ENCODE measurements around the gene KCNK1.

The KCNK1 gene

GRCh38 chr1:233613252-233614172 lies at the start of gene KCNK1:
Gene KCNK1 (plus strand): TSS chr1:233614106. CDS start chr1:233614172, 66 bp downstream.
- DNase-seq: no peak

DNA sequence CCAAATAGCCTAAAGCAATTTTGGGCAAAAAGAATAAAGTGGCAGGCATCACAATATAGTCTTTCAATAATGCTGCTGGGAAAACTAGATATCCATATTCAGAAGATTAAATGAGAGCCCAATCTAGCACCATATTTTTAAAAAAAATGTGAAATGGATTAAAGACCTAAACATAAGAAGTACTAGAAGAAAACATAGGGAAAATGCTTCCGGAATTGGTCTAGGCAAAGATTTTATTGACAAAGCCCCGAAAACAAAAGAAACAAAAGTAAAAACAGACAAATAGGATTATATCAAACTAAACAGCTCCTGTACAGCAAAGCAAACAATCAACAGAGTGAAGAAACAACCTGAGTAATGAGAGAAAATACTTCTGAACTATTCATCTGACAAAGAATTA lies 48.6 kb upstream of the KCNK1 start:
- DNase-seq: no peak

DNA sequence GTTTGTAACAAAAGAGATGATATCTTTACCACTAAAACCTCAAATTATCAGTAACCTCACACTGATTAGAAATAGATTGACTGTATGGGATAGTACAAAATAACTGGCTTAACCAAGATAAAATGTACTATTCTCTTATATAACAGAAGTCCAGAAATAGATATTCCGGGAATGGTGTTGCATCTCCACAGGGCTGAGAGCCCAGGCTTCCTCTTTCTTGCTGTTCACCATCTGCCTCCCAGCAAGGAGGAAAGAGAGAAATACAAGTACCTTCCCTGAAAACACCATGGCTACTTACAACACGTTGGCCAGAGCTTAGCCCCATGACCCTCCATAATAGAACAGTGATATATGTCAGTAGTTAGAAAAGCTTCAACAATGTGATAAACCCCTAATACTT lies 47.0 kb upstream of the KCNK1 start:
- DNase-seq: no peak

DNA sequence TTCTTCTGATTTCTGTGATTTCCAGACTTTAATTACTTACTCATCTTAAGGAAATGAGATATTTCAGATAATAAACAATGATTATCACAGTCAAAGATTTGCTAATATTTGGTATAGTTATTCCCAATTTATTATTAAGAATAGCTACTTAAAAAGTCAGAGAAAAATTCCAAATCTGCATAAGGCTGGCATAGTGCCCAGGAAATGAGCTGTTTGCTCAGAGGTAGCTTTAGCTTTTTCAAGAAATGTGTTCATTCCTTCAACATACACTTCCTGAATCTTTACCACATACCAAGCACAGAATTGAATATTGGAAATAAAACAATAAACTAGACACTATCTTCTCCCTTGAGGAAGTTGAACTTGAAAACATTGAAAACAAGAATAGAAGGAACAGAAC lies 44.3 kb upstream of the KCNK1 start:
- DNase-seq: no peak

GRCh38 chr1:233570216-233570615 lies 43.7 kb upstream of the KCNK1 start:
- no peak for DNase-seq

- no peak for DNase-seq
Measured at GRCh38 chr1:233570706-233571105, 43.2 kb upstream of the KCNK1 start.

DNA sequence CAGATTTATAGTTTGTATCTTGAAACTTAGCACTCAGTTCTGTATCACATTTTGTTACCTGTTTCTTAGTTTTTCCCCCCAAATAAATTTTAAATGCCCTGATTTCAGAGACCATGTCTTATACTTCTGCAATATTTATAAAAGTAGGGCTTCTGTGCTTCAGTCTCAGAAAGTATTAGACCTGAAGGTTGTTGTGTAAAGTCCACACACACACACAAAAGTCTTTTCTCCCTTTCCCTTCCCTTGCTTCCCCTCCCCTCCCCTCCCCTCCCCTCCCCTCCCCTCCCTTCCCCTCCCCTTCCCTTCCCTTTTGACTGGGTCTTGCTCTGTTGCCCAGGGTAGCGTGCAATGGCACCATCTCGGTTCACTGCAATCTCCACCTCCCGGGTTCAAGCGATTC lies 41.0 kb upstream of the KCNK1 start:
- no peak for DNase-seq

DNA sequence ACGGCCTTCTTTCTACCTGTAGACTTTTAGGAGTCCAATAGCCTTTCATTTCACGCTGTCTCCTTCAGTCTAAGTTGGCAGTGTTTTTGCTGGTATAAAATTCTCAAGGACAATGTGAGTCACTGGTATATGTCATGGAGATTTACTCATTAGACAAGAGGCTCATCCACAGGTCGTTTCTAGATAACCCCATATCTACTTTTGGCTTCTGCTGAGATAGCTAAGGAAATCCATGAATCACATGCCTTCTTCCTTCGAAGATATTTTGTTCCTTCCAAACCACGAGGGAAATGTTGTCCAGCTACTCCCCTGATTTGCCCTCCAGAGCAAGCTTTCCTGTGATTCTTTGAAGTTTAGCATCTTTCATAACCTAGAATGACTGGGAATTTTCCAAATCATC lies 38.5 kb upstream of the KCNK1 start:
- no peak for DNase-seq

- no peak for DNase-seq
Measured at GRCh38 chr1:233582439-233582838, 31.5 kb upstream of the KCNK1 start.

DNA sequence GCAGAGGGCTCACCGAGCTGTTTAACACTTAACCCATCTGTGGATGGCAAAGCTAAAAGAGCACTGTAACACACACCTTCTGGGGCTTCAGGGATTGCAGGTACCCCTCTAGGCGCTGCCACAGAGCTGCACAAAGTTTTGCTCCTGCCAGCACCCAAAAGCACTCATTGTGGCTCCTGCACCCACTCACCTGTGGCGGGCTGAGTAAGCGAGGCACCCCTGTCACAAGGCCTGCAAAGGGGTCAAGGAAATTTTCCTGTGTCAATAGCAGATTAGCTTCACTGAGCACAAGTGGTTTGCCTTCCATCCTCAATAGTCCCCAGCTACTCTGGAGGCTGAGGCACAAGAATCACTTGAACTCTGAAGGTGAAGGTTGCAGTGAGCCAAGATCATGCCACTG lies 29.5 kb upstream of the KCNK1 start:
- DNase-seq: no peak

GRCh38 chr1:233584931-233585330 lies 29.0 kb upstream of the KCNK1 start:
- no peak for DNase-seq

GRCh38 chr1:233586301-233586700 lies 27.6 kb upstream of the KCNK1 start:
- no peak for DNase-seq

DNA sequence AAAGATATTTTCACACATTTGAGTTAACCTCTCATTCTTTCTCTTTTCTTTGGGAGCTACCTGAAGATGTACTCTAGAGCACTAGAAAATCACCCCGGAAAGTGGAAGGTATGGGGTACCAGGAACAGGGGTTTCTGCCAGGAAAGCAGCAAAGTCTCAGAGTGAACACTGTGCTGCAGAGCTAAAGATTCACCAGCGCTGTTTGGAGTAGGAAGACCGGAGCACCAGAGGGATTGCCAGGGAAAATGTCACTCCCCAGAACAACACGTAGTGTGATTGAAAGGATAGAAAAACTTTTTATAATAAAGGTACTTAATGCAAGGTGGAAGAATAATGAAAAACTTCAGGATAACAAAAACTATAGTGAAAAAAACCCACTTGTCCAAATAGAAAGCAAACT lies 26.7 kb upstream of the KCNK1 start:
- no peak for DNase-seq

- DNase-seq: no peak
Measured at GRCh38 chr1:233587958-233588799, 25.7 kb upstream of the KCNK1 start.

GRCh38 chr1:233597489-233597901 lies 16.4 kb upstream of the KCNK1 start:
- no peak for DNase-seq

- DNase-seq: no peak
Measured at GRCh38 chr1:233598891-233599541, 14.9 kb upstream of the KCNK1 start.

GRCh38 chr1:233599542-233600073 lies 14.3 kb upstream of the KCNK1 start:
- no peak for DNase-seq

DNA sequence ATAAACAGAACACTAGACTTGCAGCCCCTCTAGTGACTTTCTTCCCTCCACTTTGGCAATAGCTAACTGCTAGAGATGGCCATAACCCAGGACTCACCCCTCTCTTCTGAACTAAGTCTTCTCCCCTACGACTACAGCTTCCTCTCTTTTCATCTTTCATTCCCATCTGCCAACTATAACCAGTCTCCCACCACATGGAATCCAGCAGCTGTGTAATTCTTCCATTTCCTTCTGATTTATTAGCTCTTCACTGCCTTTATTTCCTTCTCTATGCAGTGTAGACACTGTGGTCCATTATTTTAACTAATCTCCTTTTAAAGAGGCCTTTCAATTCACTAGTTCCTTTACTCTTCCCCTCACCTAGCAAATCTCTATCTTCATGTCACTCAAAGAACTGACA lies 13.4 kb upstream of the KCNK1 start:
- DNase-seq: no peak

DNA sequence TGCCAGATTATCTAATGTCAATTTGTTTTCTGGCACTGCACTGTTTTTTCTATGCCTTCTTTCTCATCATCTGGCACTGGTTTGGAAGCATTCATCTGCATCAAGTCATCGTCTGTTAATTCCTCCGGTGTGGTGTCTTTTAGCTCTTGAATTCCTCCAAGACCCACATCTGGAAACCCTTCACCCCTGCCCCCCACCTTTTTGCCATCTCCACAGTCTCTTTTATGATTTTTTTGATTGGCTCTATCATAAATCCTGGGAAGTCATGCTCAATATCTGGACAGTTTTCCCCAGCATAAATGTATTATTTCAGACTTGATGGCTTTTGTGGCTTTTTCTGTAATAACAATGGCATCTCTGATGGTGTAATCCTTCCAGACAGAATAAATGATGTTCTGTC lies 10.4 kb upstream of the KCNK1 start:
- no peak for DNase-seq

DNA sequence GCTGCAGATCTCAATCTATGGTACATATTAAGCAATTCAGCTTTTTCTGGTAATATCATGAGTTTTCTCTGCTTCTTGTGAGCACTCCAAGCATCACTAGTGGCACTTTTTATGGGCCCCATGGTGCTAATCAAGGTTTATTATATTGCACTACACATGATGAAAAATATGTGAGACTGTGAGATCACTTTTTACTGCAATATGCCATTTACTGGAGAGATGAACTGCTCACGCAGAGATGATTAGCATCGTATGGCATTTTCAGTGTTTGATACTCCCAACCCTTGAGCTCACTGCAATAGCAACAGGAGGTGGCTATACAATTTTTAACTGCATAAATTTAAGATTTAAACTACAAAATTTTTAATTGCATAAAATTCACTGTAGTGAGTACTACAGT lies 8.7 kb upstream of the KCNK1 start:
- no peak for DNase-seq

DNA sequence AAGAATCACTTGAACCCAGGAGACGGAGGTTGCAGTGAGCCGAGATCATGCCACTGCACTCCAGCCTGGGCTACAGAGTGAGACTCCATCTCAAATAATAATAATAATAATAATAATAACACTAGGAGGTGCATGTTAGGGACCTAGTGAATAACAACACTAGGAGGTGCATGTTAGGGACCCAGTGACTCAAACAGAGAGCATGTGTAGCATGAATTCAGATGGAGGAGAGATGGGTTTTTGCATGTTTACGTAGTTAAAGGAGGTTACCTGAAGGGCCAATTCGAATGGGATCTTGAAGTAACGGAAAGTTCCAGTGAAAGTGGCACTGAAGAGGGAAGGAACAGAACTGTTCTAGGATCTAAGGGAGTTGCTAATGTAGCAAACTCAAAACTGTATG lies 7.1 kb upstream of the KCNK1 start:
- no peak for DNase-seq

DNA sequence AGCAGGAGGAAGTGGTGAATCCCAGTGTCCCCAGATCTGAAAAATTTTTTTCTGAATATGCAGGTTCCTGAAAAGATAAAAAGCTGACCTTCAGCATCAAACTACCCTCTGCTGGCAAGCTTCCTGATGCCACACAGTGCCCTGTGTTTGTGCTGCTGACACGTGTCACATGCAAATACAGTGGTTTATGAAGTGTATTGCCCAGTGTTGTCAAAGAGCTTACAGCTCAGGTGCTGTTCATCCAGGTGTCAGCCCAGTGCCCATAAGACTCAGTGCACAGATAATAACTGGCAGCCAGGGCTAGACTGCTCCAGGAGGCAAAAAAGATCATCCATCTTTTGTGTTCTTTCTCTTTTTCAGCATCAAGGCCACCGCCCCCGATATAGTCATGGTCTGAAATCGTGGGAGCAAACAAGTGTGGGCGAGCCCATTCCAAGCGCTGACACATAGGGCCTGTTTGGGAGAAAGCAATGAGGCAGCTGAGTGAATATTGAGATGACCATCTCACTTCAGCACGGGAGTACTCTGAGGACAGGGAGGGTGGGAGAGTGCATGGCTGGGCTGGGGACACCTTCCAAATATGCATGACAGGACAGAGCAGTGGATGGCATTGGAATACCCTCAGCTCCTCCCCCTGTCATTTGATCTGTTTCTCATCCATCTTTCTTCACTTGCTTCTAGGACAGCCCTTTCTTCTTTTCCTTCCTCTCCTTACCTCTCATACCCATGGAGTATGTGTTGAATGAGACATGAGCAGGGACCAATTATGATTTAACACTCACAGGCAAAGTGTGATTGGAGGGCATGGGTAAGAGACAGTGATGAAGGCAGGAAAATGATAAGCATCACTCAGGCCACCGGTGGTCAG lies 6.4 kb upstream of the KCNK1 start:
- no peak for DNase-seq
